ENCODE results near the gene TIAM2. TPM values are rescaled to one million over a fixed set of nuclear protein-coding genes. Genes with fewer than 3 reads are reported as not detected.

The TIAM2 gene
- total and polyA plus RNA-seq, 2 donors (not counting 3 experiments of a cell fraction or from before 2014, with no cell fraction given) = 9.6 to 18.5 TPM

DNA sequence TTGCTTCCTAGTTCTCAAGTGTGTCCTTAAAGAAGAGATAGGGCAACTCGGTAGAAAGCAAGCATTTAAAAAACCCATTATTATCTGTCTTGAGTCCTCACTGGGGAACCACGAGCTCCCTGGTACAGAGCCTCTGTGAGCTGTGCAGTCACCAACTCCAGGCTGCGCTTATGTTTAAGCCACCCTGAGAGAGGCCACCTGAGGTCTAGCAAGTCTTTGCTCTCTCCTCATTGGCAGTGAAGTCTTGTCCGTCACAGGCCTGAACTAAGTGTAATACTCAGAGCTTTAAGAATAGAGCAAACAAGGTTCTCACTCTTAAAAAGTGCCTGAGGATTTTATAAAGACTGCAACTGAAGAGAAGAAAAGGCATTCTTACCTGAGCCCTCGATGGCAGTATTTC lies 264.8 kb downstream of the TIAM2 start:
- Histone ChIP-seq H3K9ac (replicated peaks; ENCODE audit: extremely low read depth, insufficient read depth, low read length) (no peak overlapping the region), H2AFZ (ENCODE audit: low read depth, low read length) (no peak overlapping the region), H3K4me1 (ENCODE audit: control insufficient read depth, extremely low read depth, insufficient read depth, low read length) (peaks cover 3% of the 10 kb centered on the region), H3K36me3 (ENCODE audit: control insufficient read depth in 2 of 2, extremely low read depth in 1 of 2, insufficient read depth in 2 of 2, low read length in 2 of 2) (peaks cover 11 to 29% of the 10 kb centered on the region in 2 experiments), H3K9me3 (replicated peaks; ENCODE audit: control insufficient read depth, insufficient read depth, low read length) (no peaks in the 10 kb centered on the region), H3K27ac (ENCODE audit: insufficient read depth, low read depth, low read length) (no peak overlapping the region), H3K9me1 (replicated peaks; ENCODE audit: control insufficient read depth, extremely low read depth, insufficient read depth, low read length) (no peaks in the 10 kb centered on the region), H4K20me1 (replicated peaks; ENCODE audit: control insufficient read depth, extremely low read depth, insufficient read depth, low read length) (no peaks in the 10 kb centered on the region), H3K79me2 (ENCODE audit: control insufficient read depth, insufficient read depth, low read length) (peaks cover 5% of the 10 kb centered on the region), H3K4me3 (replicated peaks in 1 of 3; ENCODE audit: insufficient read depth in 1 of 3, low read depth in 1 of 3, low read length in 3 of 3) (no peak overlapping the region), H3K27me3 (ENCODE audit: control insufficient read depth in 2 of 2, insufficient read depth in 2 of 2, low read length in 2 of 2) (no peaks in the 10 kb centered on the region), H3K4me2 (ENCODE audit: insufficient read depth, low read length) (no peak overlapping the region)
- TF ChIP-seq EZH2 (IDR thresholded peaks at IDR 0.05; ENCODE audit: borderline replicate concordance, low read depth, low read length, severe bottlenecking) (no peak), POLR2AphosphoS5 (IDR thresholded peaks at IDR 0.05; ENCODE audit: insufficient read depth, low read depth, low read length) (no peak), FOS (IDR thresholded peaks at IDR 0.05; ENCODE audit: borderline replicate concordance, insufficient read depth, low read length) (no peak), MYC (IDR thresholded peaks at IDR 0.05; ENCODE audit: low read depth, low read length) (no peak), JUN (IDR thresholded peaks at IDR 0.05; ENCODE audit: borderline replicate concordance, insufficient read depth, insufficient read length, low read depth) (no peak), GATA2 (IDR thresholded peaks at IDR 0.05; ENCODE audit: insufficient read depth, insufficient read length, low read depth, low read length) (no peak), POLR2A (IDR thresholded peaks at IDR 0.05; ENCODE audit: low read depth, low read length) (no peak)
- TF ChIP-seq, protein P1, sequence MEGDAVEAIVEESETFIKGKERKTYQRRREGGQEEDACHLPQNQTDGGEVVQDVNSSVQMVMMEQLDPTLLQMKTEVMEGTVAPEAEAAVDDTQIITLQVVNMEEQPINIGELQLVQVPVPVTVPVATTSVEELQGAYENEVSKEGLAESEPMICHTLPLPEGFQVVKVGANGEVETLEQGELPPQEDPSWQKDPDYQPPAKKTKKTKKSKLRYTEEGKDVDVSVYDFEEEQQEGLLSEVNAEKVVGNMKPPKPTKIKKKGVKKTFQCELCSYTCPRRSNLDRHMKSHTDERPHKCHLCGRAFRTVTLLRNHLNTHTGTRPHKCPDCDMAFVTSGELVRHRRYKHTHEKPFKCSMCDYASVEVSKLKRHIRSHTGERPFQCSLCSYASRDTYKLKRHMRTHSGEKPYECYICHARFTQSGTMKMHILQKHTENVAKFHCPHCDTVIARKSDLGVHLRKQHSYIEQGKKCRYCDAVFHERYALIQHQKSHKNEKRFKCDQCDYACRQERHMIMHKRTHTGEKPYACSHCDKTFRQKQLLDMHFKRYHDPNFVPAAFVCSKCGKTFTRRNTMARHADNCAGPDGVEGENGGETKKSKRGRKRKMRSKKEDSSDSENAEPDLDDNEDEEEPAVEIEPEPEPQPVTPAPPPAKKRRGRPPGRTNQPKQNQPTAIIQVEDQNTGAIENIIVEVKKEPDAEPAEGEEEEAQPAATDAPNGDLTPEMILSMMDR (IDR thresholded peaks at IDR 0.05; ENCODE audit: extremely low read depth in 1 of 2, insufficient read depth in 1 of 2, low read depth in 1 of 2, low read length in 2 of 2) = no peak
- TF ChIP-seq, protein P2, sequence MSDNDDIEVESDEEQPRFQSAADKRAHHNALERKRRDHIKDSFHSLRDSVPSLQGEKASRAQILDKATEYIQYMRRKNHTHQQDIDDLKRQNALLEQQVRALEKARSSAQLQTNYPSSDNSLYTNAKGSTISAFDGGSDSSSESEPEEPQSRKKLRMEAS (IDR thresholded peaks at IDR 0.05; ENCODE audit: insufficient read depth, insufficient read length) = no peak
- intact Hi-C loops (cut with micrococcal nuclease) = no loop called here
- POLR2A ChIA-PET = no interaction called here
- CTCF ChIA-PET = interaction anchor here (0.7 to 2.1 kb wide), 3 partner anchors 10 to 391 kb away, joined by 3 to 7 read pairs (median 6); no protein-coding TSS in a partner anchor
- FAIRE-seq = no peak
- BruUV-seq (replicated peaks) = no TSS peak
- dilution Hi-C loops (cut with MboI; ENCODE audit: extremely low pct_ligation_motif_present, low sequenced_read_pairs) = no loop called here
- no peak for DNase-seq (ENCODE audit: low read depth, low spot score)

Measured in endothelial cell of umbilical vein (primary cell).